Astrocyte (in vitro differentiated cells and primary cell): ENCODE measurements around the gene C10orf53. TPM values are rescaled to one million over a fixed set of nuclear protein-coding genes. Genes with fewer than 3 reads are reported as not detected.

Source experiments
- DNase-seq: peaks from one replicate; pipeline ENCODE4 v3.0.0-alpha.2; 2010; ENCODE audit warnings: low read depth
- FAIRE-seq: peaks from 2 replicates; lab custom pipeline; 2011; peaks lifted over from hg19 to GRCh38; lab: Jason Lieb, UNC
- H2AFZ ChIP-seq: 2 replicates; pipeline ENCODE4 v1.6.0; 2012; ENCODE audit warnings: low read depth, low read length, inconsistent platforms
- H3K27ac ChIP-seq: 2 replicates; pipeline ENCODE4 v1.5.1; 2011; ENCODE audit warnings: low read depth, low read length, inconsistent platforms
- H3K27me3 ChIP-seq: 2 replicates; pipeline ENCODE4 v1.6.0; 2011; ENCODE audit warnings: low read length, inconsistent platforms; ENCODE audit not compliant: insufficient read depth
- H3K36me3 ChIP-seq: 2 replicates; pipeline ENCODE4 v1.5.1; 2011; ENCODE audit warnings: low read length, inconsistent platforms; ENCODE audit not compliant: insufficient read depth
- H3K4me1 ChIP-seq: 2 replicates; pipeline ENCODE4 v1.5.1; 2011; ENCODE audit warnings: low read length, inconsistent platforms; ENCODE audit not compliant: insufficient read depth
- H3K4me2 ChIP-seq: 2 replicates; pipeline ENCODE4 v1.6.0; 2012; ENCODE audit warnings: low read length, inconsistent platforms
- H3K4me3 ChIP-seq: 2 replicates; pipeline ENCODE4 v1.5.1; 2011; ENCODE audit warnings: low read depth, mild to moderate bottlenecking, low read length, inconsistent platforms; ENCODE audit not compliant: insufficient read depth
- H3K79me2 ChIP-seq: 2 replicates; pipeline ENCODE4 v1.6.0; 2012; ENCODE audit warnings: mild to moderate bottlenecking, low read length, inconsistent platforms; ENCODE audit not compliant: insufficient read depth
- H3K9ac ChIP-seq: 2 replicates; pipeline ENCODE4 v1.6.0; 2012; ENCODE audit warnings: mild to moderate bottlenecking, low read length, inconsistent platforms
- H3K9me3 ChIP-seq: 2 replicates; pipeline ENCODE4 v1.5.1; 2012; ENCODE audit warnings: low read depth, mild to moderate bottlenecking, low read length, inconsistent platforms; ENCODE audit not compliant: insufficient read depth
- H4K20me1 ChIP-seq: 2 replicates; pipeline ENCODE4 v1.6.0; 2012; ENCODE audit warnings: low read length, inconsistent platforms; ENCODE audit not compliant: insufficient read depth
- H3K27ac Mint-ChIP-seq: one replicate; pipeline ENCODE4 v1.8.0; 2021; ENCODE audit warnings: mild to moderate bottlenecking, mixed read lengths; ENCODE audit not compliant: unreplicated experiment
- H3K27me3 Mint-ChIP-seq: one replicate; pipeline ENCODE4 v1.8.0; 2021; ENCODE audit warnings: low read depth, mixed read lengths; ENCODE audit not compliant: unreplicated experiment
- H3K36me3 Mint-ChIP-seq: one replicate; pipeline ENCODE4 v1.8.0; 2021; ENCODE audit warnings: low read depth, mixed read lengths; ENCODE audit not compliant: unreplicated experiment
- H3K4me1 Mint-ChIP-seq: one replicate; pipeline ENCODE4 v1.8.0; 2021; ENCODE audit warnings: low read depth, mixed read lengths; ENCODE audit not compliant: unreplicated experiment
- H3K4me3 Mint-ChIP-seq: one replicate; pipeline ENCODE4 v1.8.0; 2021; ENCODE audit warnings: mild to moderate bottlenecking, moderate library complexity, mixed read lengths; ENCODE audit not compliant: unreplicated experiment
- H3K9me3 Mint-ChIP-seq: one replicate; pipeline ENCODE4 v1.8.0; 2021; ENCODE audit warnings: mild to moderate bottlenecking, mixed read lengths; ENCODE audit not compliant: unreplicated experiment
- EZH2 ChIP-seq: IDR thresholded peaks from 2 replicates; pipeline ENCODE4 v1.6.1; 2012; ENCODE audit warnings: mild to moderate bottlenecking, low read length, inconsistent platforms; ENCODE audit not compliant: insufficient read depth
- total RNA-seq: library from RNA; stranded (reverse); gene quantifications from 2 replicates; pipeline ENCODE4 v1.2.1, GENCODE V29; 2021
- TF ChIP-seq, protein P1 (sequence below): IDR thresholded peaks from 2 replicates; pipeline ENCODE4 v1.5.1; 2011; ENCODE audit warnings: low read depth, mild to moderate bottlenecking, inconsistent platforms, low read length, moderate library complexity; ENCODE audit not compliant: insufficient read depth

C10orf53 gene
- total RNA-seq, 1 donor from 2014 or later: not detected

DNA sequence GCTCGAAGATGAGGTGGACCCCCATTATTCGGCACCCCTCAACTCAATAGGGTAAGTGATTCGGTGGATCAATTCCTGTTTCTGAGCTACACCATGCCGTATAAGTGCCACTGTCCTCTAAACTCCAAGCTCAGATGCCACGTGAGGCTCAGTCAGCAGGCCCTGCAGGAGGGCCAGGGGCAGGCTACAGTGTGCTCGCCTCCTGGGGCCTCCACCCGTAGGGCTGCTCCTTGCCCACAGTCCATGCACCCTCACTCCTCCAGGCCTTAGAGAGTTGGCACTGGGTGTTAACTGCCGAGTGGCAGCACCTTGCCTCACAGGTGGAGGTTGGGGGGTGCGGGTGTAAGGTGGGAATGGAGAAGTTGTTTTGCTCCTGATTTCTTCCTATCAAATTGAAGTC, 12.1 kb downstream of the C10orf53 start:
- no peak overlapping the region for H2AFZ ChIP-seq
- no peak for FAIRE-seq

DNA sequence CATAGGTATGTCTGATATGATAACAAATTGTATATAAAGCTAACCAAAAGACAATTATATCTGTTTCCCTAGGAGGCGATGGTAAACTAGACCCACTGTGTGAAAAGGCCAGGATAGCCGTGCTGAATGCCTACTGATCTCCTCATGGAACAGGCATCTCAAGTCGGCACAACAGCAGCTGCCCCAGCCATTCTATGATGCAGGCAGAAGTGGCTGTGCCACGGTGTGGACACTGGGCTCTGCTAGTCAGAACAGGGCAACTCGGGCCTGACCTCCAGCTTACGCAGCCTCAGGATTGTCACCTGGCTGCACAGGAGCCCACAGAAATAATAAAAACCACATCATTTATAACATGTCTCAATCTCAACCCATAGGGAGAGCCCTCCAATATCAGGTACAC, 15.0 kb downstream of the C10orf53 start:
- Mint-ChIP-seq H3K9me3 (peaks cover 4% of the 10 kb centered on the region), H3K27me3 (peaks cover 74% of the 10 kb centered on the region), H3K4me3 (no peak overlapping the region), H3K36me3 (no peaks in the 10 kb centered on the region), H3K27ac (no peak overlapping the region), H3K4me1 (peaks cover 5% of the 10 kb centered on the region)
- FAIRE-seq: no peak
- no peak for DNase-seq
- Histone ChIP-seq H4K20me1 (no peaks in the 10 kb centered on the region), H3K27me3 (peaks cover 21% of the 10 kb centered on the region), H3K4me1 (no peaks in the 10 kb centered on the region), H3K4me2 (no peak overlapping the region), H3K9me3 (no peaks in the 10 kb centered on the region), H3K36me3 (no peaks in the 10 kb centered on the region), H3K9ac (no peak overlapping the region), H3K79me2 (no peaks in the 10 kb centered on the region), H2AFZ (no peak overlapping the region), H3K4me3 (no peak overlapping the region), H3K27ac (no peak overlapping the region)
- no peak for TF ChIP-seq EZH2
- TF ChIP-seq, protein P1, sequence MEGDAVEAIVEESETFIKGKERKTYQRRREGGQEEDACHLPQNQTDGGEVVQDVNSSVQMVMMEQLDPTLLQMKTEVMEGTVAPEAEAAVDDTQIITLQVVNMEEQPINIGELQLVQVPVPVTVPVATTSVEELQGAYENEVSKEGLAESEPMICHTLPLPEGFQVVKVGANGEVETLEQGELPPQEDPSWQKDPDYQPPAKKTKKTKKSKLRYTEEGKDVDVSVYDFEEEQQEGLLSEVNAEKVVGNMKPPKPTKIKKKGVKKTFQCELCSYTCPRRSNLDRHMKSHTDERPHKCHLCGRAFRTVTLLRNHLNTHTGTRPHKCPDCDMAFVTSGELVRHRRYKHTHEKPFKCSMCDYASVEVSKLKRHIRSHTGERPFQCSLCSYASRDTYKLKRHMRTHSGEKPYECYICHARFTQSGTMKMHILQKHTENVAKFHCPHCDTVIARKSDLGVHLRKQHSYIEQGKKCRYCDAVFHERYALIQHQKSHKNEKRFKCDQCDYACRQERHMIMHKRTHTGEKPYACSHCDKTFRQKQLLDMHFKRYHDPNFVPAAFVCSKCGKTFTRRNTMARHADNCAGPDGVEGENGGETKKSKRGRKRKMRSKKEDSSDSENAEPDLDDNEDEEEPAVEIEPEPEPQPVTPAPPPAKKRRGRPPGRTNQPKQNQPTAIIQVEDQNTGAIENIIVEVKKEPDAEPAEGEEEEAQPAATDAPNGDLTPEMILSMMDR: no peak

More for the DNA sequence above, 12.1 kb downstream of the C10orf53 start:
- H3K27me3 Mint-ChIP-seq: peaks cover 83% of the 10 kb centered on the region
- peaks cover 4% of the 10 kb centered on the region for H3K9me3 Mint-ChIP-seq
- Histone ChIP-seq H3K27ac (no peak overlapping the region), H3K4me1 (no peaks in the 10 kb centered on the region), H3K4me2 (no peak overlapping the region), H3K9ac (no peak overlapping the region), H4K20me1 (no peaks in the 10 kb centered on the region), H3K79me2 (no peaks in the 10 kb centered on the region), H3K36me3 (no peaks in the 10 kb centered on the region), H3K9me3 (no peaks in the 10 kb centered on the region), H3K27me3 (peaks cover 29% of the 10 kb centered on the region), H3K4me3 (no peak overlapping the region)
- TF ChIP-seq EZH2: no peak
- TF ChIP-seq, protein P1: no peak
- no peaks in the 10 kb centered on the region for H3K36me3 Mint-ChIP-seq
- no peak for DNase-seq
- no peak overlapping the region for H3K27ac Mint-ChIP-seq
- peaks cover 5% of the 10 kb centered on the region for H3K4me1 Mint-ChIP-seq
- H3K4me3 Mint-ChIP-seq: no peak overlapping the region

DNA sequence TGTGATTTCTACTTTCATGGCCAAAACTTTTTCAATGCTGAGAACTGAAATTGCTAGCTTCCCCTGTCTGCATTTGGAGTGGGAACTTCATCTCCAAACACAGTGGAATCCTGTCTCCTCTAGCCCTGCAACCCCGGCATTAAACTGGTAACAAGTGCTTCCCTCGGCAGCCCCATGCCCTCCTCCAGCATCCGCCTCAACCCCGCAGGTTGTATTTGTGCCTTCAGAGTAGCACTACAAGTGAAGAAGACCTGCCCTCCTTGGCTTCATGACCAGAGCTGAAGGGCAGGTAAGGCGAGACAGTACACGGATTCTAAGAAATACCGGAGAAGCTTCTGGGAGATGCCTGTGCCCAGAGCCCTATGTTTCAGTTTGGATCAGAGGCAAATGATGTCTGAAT, 16.9 kb downstream of the C10orf53 start:
- Histone ChIP-seq H3K36me3 (no peaks in the 10 kb centered on the region), H3K4me1 (no peaks in the 10 kb centered on the region), H3K9ac (no peak overlapping the region), H3K27me3 (peaks cover 9% of the 10 kb centered on the region), H3K4me2 (no peak overlapping the region), H3K27ac (no peak overlapping the region), H2AFZ (no peak overlapping the region), H4K20me1 (no peaks in the 10 kb centered on the region), H3K9me3 (no peaks in the 10 kb centered on the region), H3K79me2 (no peaks in the 10 kb centered on the region), H3K4me3 (no peak overlapping the region)
- Mint-ChIP-seq H3K4me1 (no peaks in the 10 kb centered on the region), H3K4me3 (no peak overlapping the region), H3K9me3 (peaks cover 4% of the 10 kb centered on the region), H3K36me3 (no peaks in the 10 kb centered on the region), H3K27me3 (peaks cover 67% of the 10 kb centered on the region), H3K27ac (no peak overlapping the region)
- DNase-seq (no peak), FAIRE-seq (no peak)
- no peak for TF ChIP-seq EZH2
- TF ChIP-seq, protein P1: no peak
